Breast epithelium (tissue), 3 donors: ENCODE data around the gene DYSF.

ENCODE experiments used
- POLR2A ChIP-seq: fragments of 450-650 bp; IDR thresholded peaks from one replicate; pipeline ENCODE4 v1.6.1; 2016; ENCODE audit warnings: antibody characterized with exemption, mild to moderate bottlenecking, moderate library complexity
- TF ChIP-seq, protein P1 (sequence below), 3 donors: fragments of 450-650 bp; IDR thresholded peaks; one replicate each; pipeline ENCODE4 v1.5.1; 2016 to 2017; ENCODE audit warnings: antibody characterized with exemption in 3 of 3, mild to moderate bottlenecking in 3 of 3, moderate library complexity in 3 of 3

DNA sequence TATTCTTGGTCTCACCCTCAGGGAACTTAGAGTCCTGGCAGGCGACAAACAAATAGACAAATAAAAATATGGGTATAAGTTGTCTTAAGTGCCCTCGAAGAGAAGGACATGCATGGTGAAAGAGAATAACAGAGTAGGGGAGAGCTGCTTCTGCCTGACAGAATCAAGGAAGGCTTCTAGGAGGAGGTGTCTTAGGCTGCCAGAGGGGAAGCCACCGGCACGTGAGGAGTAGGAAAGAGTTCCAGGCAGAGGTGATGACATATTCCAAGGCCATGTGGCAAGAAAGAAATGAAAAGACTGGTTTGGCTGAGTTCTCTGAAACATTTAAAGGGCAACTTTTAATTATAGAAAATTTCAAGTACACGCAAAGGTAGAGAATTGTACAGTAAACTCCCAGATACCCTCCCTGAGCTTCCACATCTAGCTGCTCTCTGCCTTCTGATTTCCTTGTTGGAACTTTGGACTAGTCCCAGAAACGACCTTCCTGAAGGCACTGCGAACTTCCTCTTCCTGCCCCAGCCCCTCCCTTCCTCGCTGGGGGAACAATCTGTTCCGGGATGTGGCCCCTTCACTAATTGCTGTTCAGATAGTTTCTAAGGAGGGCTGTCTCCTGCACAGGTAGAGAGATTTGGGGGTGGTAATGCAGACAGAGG, 91.7 kb downstream of the DYSF start:
- TF ChIP-seq, protein P1, sequence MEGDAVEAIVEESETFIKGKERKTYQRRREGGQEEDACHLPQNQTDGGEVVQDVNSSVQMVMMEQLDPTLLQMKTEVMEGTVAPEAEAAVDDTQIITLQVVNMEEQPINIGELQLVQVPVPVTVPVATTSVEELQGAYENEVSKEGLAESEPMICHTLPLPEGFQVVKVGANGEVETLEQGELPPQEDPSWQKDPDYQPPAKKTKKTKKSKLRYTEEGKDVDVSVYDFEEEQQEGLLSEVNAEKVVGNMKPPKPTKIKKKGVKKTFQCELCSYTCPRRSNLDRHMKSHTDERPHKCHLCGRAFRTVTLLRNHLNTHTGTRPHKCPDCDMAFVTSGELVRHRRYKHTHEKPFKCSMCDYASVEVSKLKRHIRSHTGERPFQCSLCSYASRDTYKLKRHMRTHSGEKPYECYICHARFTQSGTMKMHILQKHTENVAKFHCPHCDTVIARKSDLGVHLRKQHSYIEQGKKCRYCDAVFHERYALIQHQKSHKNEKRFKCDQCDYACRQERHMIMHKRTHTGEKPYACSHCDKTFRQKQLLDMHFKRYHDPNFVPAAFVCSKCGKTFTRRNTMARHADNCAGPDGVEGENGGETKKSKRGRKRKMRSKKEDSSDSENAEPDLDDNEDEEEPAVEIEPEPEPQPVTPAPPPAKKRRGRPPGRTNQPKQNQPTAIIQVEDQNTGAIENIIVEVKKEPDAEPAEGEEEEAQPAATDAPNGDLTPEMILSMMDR (IDR thresholded peaks at IDR 0.05), result no peak
- no peak for TF ChIP-seq POLR2A
